Fibroblast of villous mesenchyme (primary cell): Measurements from ENCODE around the gene IL2RA. TPM values are rescaled to one million over a fixed set of nuclear protein-coding genes. Genes with fewer than 3 reads are reported as not detected.

Experiments
- DNase-seq: peaks from one replicate; pipeline ENCODE4 v3.0.0-alpha.2; 2010; ENCODE audit warnings: low read depth
- H3K4me3 ChIP-seq: 2 replicates; pipeline ENCODE4 v1.5.1; 2011; ENCODE audit warnings: low read depth, mild to moderate bottlenecking, low read length
- CTCF ChIP-seq: IDR thresholded peaks from 2 replicates; pipeline ENCODE4 v1.5.1; 2012; ENCODE audit warnings: low read depth, mild to moderate bottlenecking, low read length; ENCODE audit not compliant: insufficient read depth
- total RNA-seq: library from RNA; depleted of rRNA; stranded (reverse); fragments of >200 nt; gene quantifications from 2 replicates; pipeline ENCODE4 v1.2.3, GENCODE V29; 2012

The IL2RA gene
- total RNA-seq, 1 donor = not detected

GRCh38 chr10:6091630-6092029 is 29.5 kb upstream of the IL2RA start:
- no peak for TF ChIP-seq CTCF
- no peak overlapping the region for H3K4me3 ChIP-seq
- no peak for DNase-seq

GRCh38 chr10:6089334-6090219 is 27.4 kb upstream of the IL2RA start:
- no peak for TF ChIP-seq CTCF
- peak; percentile 25 for DNase-seq
- peak overlapping the region; percentile 86 for H3K4me3 ChIP-seq

- peak; percentile 98 for DNase-seq
- TF ChIP-seq CTCF = peak; percentile 100
- H3K4me3 ChIP-seq = peak within 1 kb of the TSS; percentile 86
Observed at GRCh38 chr10:6088721-6089333, 26.7 kb upstream of the IL2RA start, which contains the start of gene RBM17. TSS of gene RBM17 (plus strand) at chr10:6089034. CDS start at chr10:6097066, 8,032 bp downstream.

- peak; percentile 95 for DNase-seq
- peak; percentile 95 for TF ChIP-seq CTCF
- peak overlapping the region; percentile 11 for H3K4me3 ChIP-seq
Observed at GRCh38 chr10:6086375-6087233, 24.4 kb upstream of the IL2RA start.

- peak; percentile 27 for DNase-seq
- no peak overlapping the region for H3K4me3 ChIP-seq
- no peak for TF ChIP-seq CTCF
Observed at GRCh38 chr10:6083523-6084475, 21.6 kb upstream of the IL2RA start.
